Activated CD8-positive, alpha-beta memory T cell treated with anti-CD3 and anti-CD28 coated beads, Interleukin-2, amount 50 U/mL, for 24 hours (primary cell): Measurements from ENCODE around the gene RTL1.

Source experiments
- DNase-seq: peaks from one replicate; pipeline ENCODE4 v3.0.0-alpha.2; 2020; ENCODE audit errors: extremely low read depth

RTL1 gene

GRCh38 chr14:100903672-100904185, at the start of gene RTL1:
RTL1 (minus strand) TSS chr14:100903722; CDS start chr14:100884788, 18,934 bp downstream.
- DNase-seq: no peak

- DNase-seq: no peak
Observed at GRCh38 chr14:100950024-100950423, 46.5 kb upstream of the RTL1 start.

GRCh38 chr14:100944052-100944451, 40.5 kb upstream of the RTL1 start:
- no peak for DNase-seq

- no peak for DNase-seq
Observed at GRCh38 chr14:100930270-100930669, 26.7 kb upstream of the RTL1 start.

GRCh38 chr14:100915560-100915959, 12.0 kb upstream of the RTL1 start:
- no peak for DNase-seq

- DNase-seq: no peak
Observed at GRCh38 chr14:100914597-100915021, 11.1 kb upstream of the RTL1 start.

GRCh38 chr14:100911665-100912316, 8.3 kb upstream of the RTL1 start:
- no peak for DNase-seq

- DNase-seq: no peak
Observed at GRCh38 chr14:100910888-100911664, 7.6 kb upstream of the RTL1 start.

GRCh38 chr14:100909439-100909838, 5.9 kb upstream of the RTL1 start:
- no peak for DNase-seq

- DNase-seq: no peak
Observed at GRCh38 chr14:100907240-100907639, 3.7 kb upstream of the RTL1 start.

- no peak for DNase-seq
Observed at GRCh38 chr14:100906420-100906819, 2.9 kb upstream of the RTL1 start.

- DNase-seq: no peak
Observed at GRCh38 chr14:100905166-100905565, 1.6 kb upstream of the RTL1 start.

GRCh38 chr14:100904307-100905087, 975 bp upstream of the RTL1 start:
- DNase-seq: no peak

- DNase-seq: no peak
Observed at GRCh38 chr14:100903134-100903468, 421 bp downstream of the RTL1 start.

- no peak for DNase-seq
Observed at GRCh38 chr14:100902295-100903133, 1.0 kb downstream of the RTL1 start.

GRCh38 chr14:100901391-100902183, 1.9 kb downstream of the RTL1 start:
- no peak for DNase-seq

GRCh38 chr14:100900837-100901390, 2.6 kb downstream of the RTL1 start:
- no peak for DNase-seq

- no peak for DNase-seq
Observed at GRCh38 chr14:100899884-100900771, 3.4 kb downstream of the RTL1 start.
